Spleen (tissue), 7 donors: ENCODE results near the gene TSFM.

ENCODE experiments used
- CTCF ChIP-seq, 11 experiments: fragments of 200-600 bp in 7 of 11; fragments of 450-650 bp in 4 of 11; sonication (generic) in 4 of 11; IDR thresholded peaks in 8 of 11; conservative IDR thresholded peaks in 3 of 11; 1 replicate in 7 of 11; 2 replicates in 4 of 11; pipeline versions ENCODE4 v1.4.0 to v1.8.0; 2016 to 2021; ENCODE audit warnings: antibody characterized with exemption in 11 of 11, inconsistent platforms in 4 of 11, mild to moderate bottlenecking in 1 of 11
- POLR2A ChIP-seq, 3 donors: fragments of 450-650 bp; IDR thresholded peaks; one replicate each; pipeline ENCODE4 v1.5.1; 2017; ENCODE audit warnings: antibody characterized with exemption in 3 of 3, mild to moderate bottlenecking in 1 of 3
- donor health status: DM: no; HTN: no; CAD: no; lungs with moderate emphysema.
- donor health status: DM: no; HTN: no; CAD: no.
- donor health status: DM: no; HTN: no; CAD: no.

GRCh38 chr12:57777911-57778310 is 4.7 kb upstream of the TSFM start:
- TF ChIP-seq POLR2A (IDR thresholded peaks at IDR 0.05) = no peak
- TF ChIP-seq CTCF (IDR thresholded peaks at IDR 0.05 in 8 of 11, conservative IDR thresholded peaks at IDR 0.05 in 3 of 11) = no peak
